Liver (tissue), 9 donors: Measurements from ENCODE around the gene PRSS37. TPM values are rescaled to one million over a fixed set of nuclear protein-coding genes. Genes with fewer than 3 reads are reported as not detected.

ENCODE experiments used
- DNase-seq: peaks from one replicate; pipeline ENCODE4 v3.0.0-alpha.2; 2017; ENCODE audit warnings: low spot score
- H3K27ac ChIP-seq, 2 donors: one replicate each; pipeline ENCODE4 v1.7.0; 2013; ENCODE audit warnings: inconsistent platforms in 2 of 2, low read length in 2 of 2, control low read depth in 1 of 2, low read depth in 1 of 2, mild to moderate bottlenecking in 1 of 2
- H3K27me3 ChIP-seq, 4 donors: one replicate each; pipeline versions ENCODE4 v1.6.1 to v1.7.0; 2013; ENCODE audit warnings: low read length in 3 of 4, inconsistent platforms in 1 of 4, mild to moderate bottlenecking in 1 of 4, moderate library complexity in 1 of 4; ENCODE audit not compliant: control insufficient read depth in 4 of 4, insufficient read depth in 4 of 4
- H3K36me3 ChIP-seq, 4 donors: one replicate each; pipeline versions ENCODE4 v1.6.1 to v1.7.0; 2013; ENCODE audit warnings: low read length in 3 of 4, mild to moderate bottlenecking in 3 of 4, low read depth in 1 of 4, moderate library complexity in 1 of 4; ENCODE audit not compliant: control insufficient read depth in 4 of 4, insufficient read depth in 3 of 4
- H3K4me1 ChIP-seq, 4 donors: one replicate each; pipeline versions ENCODE4 v1.6.1 to v1.7.0; 2013; ENCODE audit warnings: low read length in 3 of 4, mild to moderate bottlenecking in 3 of 4, moderate library complexity in 1 of 4; ENCODE audit not compliant: control insufficient read depth in 4 of 4, insufficient read depth in 4 of 4
- H3K4me3 ChIP-seq, 3 donors: one replicate each; pipeline versions ENCODE4 v1.6.1 to v1.7.0; 2013; ENCODE audit warnings: low read length in 3 of 3, control low read depth in 1 of 3, low read depth in 1 of 3, mild to moderate bottlenecking in 1 of 3
- H3K9ac ChIP-seq, 2 donors: one replicate each; pipeline ENCODE4 v1.7.0; 2013; ENCODE audit warnings: low read length in 2 of 2, mild to moderate bottlenecking in 2 of 2, moderate library complexity in 2 of 2, control low read depth in 1 of 2, low read depth in 1 of 2
- H3K9me3 ChIP-seq, 4 donors: one replicate each; pipeline versions ENCODE4 v1.6.1 to v1.7.0; 2013; ENCODE audit warnings: low read length in 3 of 4; ENCODE audit not compliant: control insufficient read depth in 4 of 4
- ATF3 ChIP-seq: IDR thresholded peaks from 2 replicates; pipeline ENCODE4 v1.6.1; 2016; ENCODE audit warnings: antibody characterized with exemption
- CTCF ChIP-seq: fragments of 150-350 bp; IDR thresholded peaks from 2 replicates; pipeline ENCODE4 v1.5.1; 2017; ENCODE audit warnings: improper control_type of control experiment, low read depth, low read length; ENCODE audit not compliant: missing input control
- FOXA1 ChIP-seq: IDR thresholded peaks from 2 replicates; pipeline ENCODE4 v1.6.1; 2016; ENCODE audit warnings: antibody characterized with exemption
- FOXA2 ChIP-seq: IDR thresholded peaks from 2 replicates; pipeline ENCODE4 v1.6.1; 2016; ENCODE audit warnings: antibody characterized with exemption
- GABPA ChIP-seq, 2 donors: IDR thresholded peaks in 1 of 2; conservative IDR thresholded peaks in 1 of 2; 2 replicates each; pipeline ENCODE4 v1.6.1; 2016; ENCODE audit warnings: antibody characterized with exemption in 2 of 2, mild to moderate bottlenecking in 1 of 2, moderate library complexity in 1 of 2
- HNF4A ChIP-seq, 2 donors: conservative IDR thresholded peaks; 2 replicates each; pipeline ENCODE4 v1.6.1; 2016; ENCODE audit warnings: antibody characterized with exemption in 2 of 2, mild to moderate bottlenecking in 2 of 2
- HNF4G ChIP-seq: IDR thresholded peaks from 2 replicates; pipeline ENCODE4 v1.6.1; 2016; ENCODE audit warnings: antibody characterized with exemption
- MAX ChIP-seq: IDR thresholded peaks from 2 replicates; pipeline ENCODE4 v1.6.1; 2016; ENCODE audit warnings: antibody characterized with exemption
- NR2F2 ChIP-seq: IDR thresholded peaks from 2 replicates; pipeline ENCODE4 v1.6.1; 2016; ENCODE audit warnings: antibody characterized with exemption
- RAD21 ChIP-seq, 2 donors: IDR thresholded peaks; 2 replicates each; pipeline ENCODE4 v1.6.1; 2016; ENCODE audit warnings: antibody characterized with exemption in 2 of 2, mild to moderate bottlenecking in 2 of 2
- REST ChIP-seq: IDR thresholded peaks from 2 replicates; pipeline ENCODE4 v1.6.1; 2016; ENCODE audit warnings: antibody characterized with exemption, mild to moderate bottlenecking
- RXRA ChIP-seq, 2 donors: IDR thresholded peaks; 2 replicates each; pipeline ENCODE4 v1.6.1; 2017 to 2018; ENCODE audit warnings: antibody characterized with exemption in 2 of 2, mild to moderate bottlenecking in 1 of 2
- SP1 ChIP-seq: IDR thresholded peaks from 2 replicates; pipeline ENCODE4 v1.6.1; 2018; ENCODE audit warnings: antibody characterized with exemption, mild to moderate bottlenecking
- WGBS: extraction: QIAGEN DNeasy Blood & Tissue Kit; methylation state at CpG from one replicate; pipeline ENCODE4 v1.1.7; 2013; 5-methylcytosine and 5-hydroxymethylcytosine counted together
- polyA plus RNA-seq, 2 donors: library from polyadenylated mRNA; stranded (reverse) in 1 of 2; unstranded in 1 of 2; fragments of 200-250 nt in 1 of 2; fragments of >200 nt in 1 of 2; fragmentation: Nextera tagmentation in 1 of 2; extraction: Ambion mirVana in 1 of 2; gene quantifications; one replicate each; pipeline versions ENCODE4 v1.2.1 to v1.2.3, GENCODE V29; 2013 to 2015
- total RNA-seq, 2 donors: library from RNA; depleted of rRNA; stranded (reverse); fragments of >200 nt; gene quantifications; one replicate each; pipeline ENCODE4 v1.2.3, GENCODE V29; 2014
- donor health status: healthy.
- donor health status: healthy.
- donor health status: healthy.
- donor health status: healthy.
- donor health status: healthy.

The PRSS37 gene
- total and polyA plus RNA-seq, 4 donors: 0.08 TPM; not detected in 3

GRCh38 chr7:141884539-141885225, 43.4 kb upstream of the PRSS37 start:
- Histone ChIP-seq H3K36me3 (no peaks in the 10 kb centered on the region), H3K27me3 (no peaks in the 10 kb centered on the region), H3K9me3 (peaks cover 0 to 1% (median 0%) of the 10 kb centered on the region in 4 donors), H3K4me1 (no peaks in the 10 kb centered on the region), H3K4me3 (no peak overlapping the region), H3K27ac (no peak overlapping the region), H3K9ac (no peak overlapping the region)
- 77% methylated on average over 5 of the region's 5 CpGs for WGBS
- no peak for DNase-seq
- TF ChIP-seq HNF4A (conservative IDR thresholded peaks at IDR 0.05): no peak
- TF ChIP-seq MAX: no peak

- H3K27ac ChIP-seq: no peak overlapping the region
- H3K9ac ChIP-seq: no peak overlapping the region
- DNase-seq: no peak
- no peaks in the 10 kb centered on the region for H3K4me1 ChIP-seq
- no peaks in the 10 kb centered on the region for H3K27me3 ChIP-seq
- H3K4me3 ChIP-seq: no peak overlapping the region
- 69% methylated on average over 5 of the region's 5 CpGs for WGBS
- TF ChIP-seq RXRA (IDR thresholded peaks at IDR 0.05) (no peak), FOXA2 (no peak), NR2F2 (no peak), GABPA (IDR thresholded peaks at IDR 0.05 in 1 of 2, conservative IDR thresholded peaks at IDR 0.05 in 1 of 2) (no peak), HNF4G (no peak), REST (no peak), CTCF (no peak), FOXA1 (no peak), ATF3 (no peak), RAD21 (IDR thresholded peaks at IDR 0.05) (no peak), SP1 (no peak)
- no peaks in the 10 kb centered on the region for H3K36me3 ChIP-seq
- peaks cover 0 to 1% (median 0%) of the 10 kb centered on the region in 4 donors for H3K9me3 ChIP-seq
Observed at GRCh38 chr7:141880960-141881359, 39.7 kb upstream of the PRSS37 start.
